IPS-18a (cell line): ENCODE measurements around the gene MAN1A2.

Source experiments
- H3K27ac ChIP-seq: one replicate; pipeline ENCODE4 v1.5.1; 2013; ENCODE audit warnings: low read length
- H3K27me3 ChIP-seq: one replicate; pipeline ENCODE4 v1.6.1; 2013; ENCODE audit warnings: mild to moderate bottlenecking, low read length; ENCODE audit not compliant: control insufficient read depth, insufficient read depth
- H3K36me3 ChIP-seq: one replicate; pipeline ENCODE4 v1.6.1; 2013; ENCODE audit warnings: low read depth, low read length; ENCODE audit not compliant: control insufficient read depth
- H3K4me1 ChIP-seq: one replicate; pipeline ENCODE4 v1.6.1; 2013; ENCODE audit warnings: low read depth, low read length; ENCODE audit not compliant: control insufficient read depth
- H3K4me3 ChIP-seq: one replicate; pipeline ENCODE4 v1.5.1; 2013; ENCODE audit warnings: low read length
- H3K9ac ChIP-seq: one replicate; pipeline ENCODE4 v1.6.1; 2013; ENCODE audit warnings: mild to moderate bottlenecking, low read length, moderate library complexity
- H3K9me3 ChIP-seq: one replicate; pipeline ENCODE4 v1.6.1; 2013; ENCODE audit warnings: low read depth, low read length; ENCODE audit not compliant: control insufficient read depth

Gene MAN1A2

GRCh38 chr1:117387060-117387633 is 19.9 kb downstream of the MAN1A2 start:
- no peak overlapping the region for H3K9ac ChIP-seq
- H3K4me1 ChIP-seq: no peaks in the 10 kb centered on the region
- H3K9me3 ChIP-seq: peaks cover 3% of the 10 kb centered on the region
- no peak overlapping the region for H3K4me3 ChIP-seq
- no peak overlapping the region for H3K27ac ChIP-seq
- no peaks in the 10 kb centered on the region for H3K27me3 ChIP-seq
- H3K36me3 ChIP-seq: no peaks in the 10 kb centered on the region

DNA sequence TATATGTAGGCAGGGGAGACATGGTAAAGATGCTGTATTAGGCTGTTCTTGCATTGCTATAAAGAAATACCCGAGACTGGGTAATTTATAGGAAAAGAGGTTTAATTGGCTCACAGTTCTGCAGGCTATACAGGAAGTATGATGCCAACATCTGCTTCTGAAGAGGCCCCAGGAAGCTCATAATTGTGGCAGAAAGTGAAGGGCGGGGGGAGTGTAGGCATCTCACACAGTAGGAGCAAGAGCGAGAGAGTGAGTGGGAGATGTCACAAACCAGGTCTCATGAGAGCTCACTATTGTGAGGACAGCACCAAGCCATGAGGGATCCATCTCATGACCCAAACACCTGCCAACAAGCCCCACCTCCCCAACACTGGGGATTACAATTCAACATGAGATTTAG is 21.1 kb downstream of the MAN1A2 start:
- Histone ChIP-seq H3K27me3 (no peaks in the 10 kb centered on the region), H3K9ac (no peak overlapping the region), H3K36me3 (no peaks in the 10 kb centered on the region), H3K4me1 (no peaks in the 10 kb centered on the region), H3K9me3 (peaks cover 3% of the 10 kb centered on the region), H3K27ac (no peak overlapping the region), H3K4me3 (no peak overlapping the region)

GRCh38 chr1:117389284-117389683 is 22.0 kb downstream of the MAN1A2 start:
- H3K9ac ChIP-seq: no peak overlapping the region
- H3K27ac ChIP-seq: no peak overlapping the region
- H3K36me3 ChIP-seq: no peaks in the 10 kb centered on the region
- no peaks in the 10 kb centered on the region for H3K27me3 ChIP-seq
- H3K4me1 ChIP-seq: no peaks in the 10 kb centered on the region
- H3K4me3 ChIP-seq: no peak overlapping the region
- no peaks in the 10 kb centered on the region for H3K9me3 ChIP-seq

- H3K9ac ChIP-seq: no peak overlapping the region
- H3K27me3 ChIP-seq: no peaks in the 10 kb centered on the region
- H3K4me3 ChIP-seq: no peak overlapping the region
- H3K27ac ChIP-seq: no peak overlapping the region
- no peaks in the 10 kb centered on the region for H3K4me1 ChIP-seq
- no peaks in the 10 kb centered on the region for H3K36me3 ChIP-seq
- H3K9me3 ChIP-seq: no peaks in the 10 kb centered on the region
Observed at GRCh38 chr1:117389779-117390178, 22.5 kb downstream of the MAN1A2 start.

GRCh38 chr1:117392771-117393170 is 25.5 kb downstream of the MAN1A2 start:
- no peaks in the 10 kb centered on the region for H3K36me3 ChIP-seq
- no peaks in the 10 kb centered on the region for H3K9me3 ChIP-seq
- H3K27ac ChIP-seq: no peak overlapping the region
- no peak overlapping the region for H3K4me3 ChIP-seq
- H3K4me1 ChIP-seq: no peaks in the 10 kb centered on the region
- H3K27me3 ChIP-seq: no peaks in the 10 kb centered on the region
- H3K9ac ChIP-seq: no peak overlapping the region

- H3K36me3 ChIP-seq: no peaks in the 10 kb centered on the region
- no peak overlapping the region for H3K27ac ChIP-seq
- H3K27me3 ChIP-seq: no peaks in the 10 kb centered on the region
- H3K4me1 ChIP-seq: no peaks in the 10 kb centered on the region
- H3K4me3 ChIP-seq: no peak overlapping the region
- no peaks in the 10 kb centered on the region for H3K9me3 ChIP-seq
- no peak overlapping the region for H3K9ac ChIP-seq
Observed at GRCh38 chr1:117396074-117396473, 28.8 kb downstream of the MAN1A2 start.

GRCh38 chr1:117396636-117397035 is 29.4 kb downstream of the MAN1A2 start:
- no peaks in the 10 kb centered on the region for H3K4me1 ChIP-seq
- no peak overlapping the region for H3K4me3 ChIP-seq
- H3K27me3 ChIP-seq: no peaks in the 10 kb centered on the region
- no peak overlapping the region for H3K9ac ChIP-seq
- H3K27ac ChIP-seq: no peak overlapping the region
- no peaks in the 10 kb centered on the region for H3K9me3 ChIP-seq
- no peaks in the 10 kb centered on the region for H3K36me3 ChIP-seq

DNA sequence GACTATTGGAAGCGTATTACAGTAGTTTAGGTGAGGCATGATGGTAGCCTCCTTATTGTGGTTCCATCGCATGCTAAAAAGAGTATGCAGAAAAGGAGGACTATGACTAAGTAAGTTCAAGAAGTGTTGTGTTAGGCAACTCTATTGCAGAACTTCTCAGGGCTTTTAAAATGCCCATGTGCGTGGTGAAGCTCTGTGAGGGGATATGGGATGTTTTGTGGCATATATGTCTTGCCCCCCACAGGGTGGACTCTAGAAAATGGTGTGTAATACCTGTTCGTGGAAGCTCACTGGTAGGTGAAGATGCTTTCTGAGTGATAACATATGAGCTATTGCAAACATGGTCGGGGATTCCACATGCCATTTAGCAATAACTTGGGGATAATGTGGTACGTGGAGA is 31.7 kb downstream of the MAN1A2 start:
- H3K4me1 ChIP-seq: no peaks in the 10 kb centered on the region
- H3K9ac ChIP-seq: no peak overlapping the region
- H3K27ac ChIP-seq: no peak overlapping the region
- H3K36me3 ChIP-seq: no peaks in the 10 kb centered on the region
- no peaks in the 10 kb centered on the region for H3K27me3 ChIP-seq
- peaks cover 4% of the 10 kb centered on the region for H3K9me3 ChIP-seq
- no peak overlapping the region for H3K4me3 ChIP-seq

DNA sequence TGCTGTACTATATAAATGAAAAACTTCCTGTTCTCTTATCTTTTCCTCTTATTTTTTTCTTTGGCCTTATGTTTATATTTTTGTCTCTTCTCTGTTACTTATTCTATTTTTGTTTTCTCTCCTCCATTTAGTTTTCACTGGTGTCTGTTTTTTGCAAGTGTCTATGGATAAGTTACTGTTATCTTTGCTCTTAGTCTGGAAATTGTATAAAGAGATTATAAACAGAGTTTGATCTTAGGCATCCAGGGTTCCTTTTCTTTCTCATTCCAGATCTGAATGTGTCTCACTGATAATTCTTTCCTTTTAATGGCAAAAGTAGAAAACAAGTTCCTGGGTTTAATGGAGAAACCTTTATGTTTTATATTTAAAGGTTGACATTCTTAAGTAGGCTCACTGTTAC is 34.5 kb downstream of the MAN1A2 start:
- no peak overlapping the region for H3K27ac ChIP-seq
- no peaks in the 10 kb centered on the region for H3K27me3 ChIP-seq
- no peak overlapping the region for H3K4me3 ChIP-seq
- H3K36me3 ChIP-seq: no peaks in the 10 kb centered on the region
- H3K9ac ChIP-seq: no peak overlapping the region
- peaks cover 4% of the 10 kb centered on the region for H3K9me3 ChIP-seq
- H3K4me1 ChIP-seq: no peaks in the 10 kb centered on the region

- H3K9ac ChIP-seq: no peak overlapping the region
- H3K4me3 ChIP-seq: no peak overlapping the region
- peaks cover 4% of the 10 kb centered on the region for H3K9me3 ChIP-seq
- H3K4me1 ChIP-seq: no peaks in the 10 kb centered on the region
- H3K36me3 ChIP-seq: no peaks in the 10 kb centered on the region
- no peak overlapping the region for H3K27ac ChIP-seq
- H3K27me3 ChIP-seq: no peaks in the 10 kb centered on the region
Observed at GRCh38 chr1:117403597-117403996, 36.3 kb downstream of the MAN1A2 start.

DNA sequence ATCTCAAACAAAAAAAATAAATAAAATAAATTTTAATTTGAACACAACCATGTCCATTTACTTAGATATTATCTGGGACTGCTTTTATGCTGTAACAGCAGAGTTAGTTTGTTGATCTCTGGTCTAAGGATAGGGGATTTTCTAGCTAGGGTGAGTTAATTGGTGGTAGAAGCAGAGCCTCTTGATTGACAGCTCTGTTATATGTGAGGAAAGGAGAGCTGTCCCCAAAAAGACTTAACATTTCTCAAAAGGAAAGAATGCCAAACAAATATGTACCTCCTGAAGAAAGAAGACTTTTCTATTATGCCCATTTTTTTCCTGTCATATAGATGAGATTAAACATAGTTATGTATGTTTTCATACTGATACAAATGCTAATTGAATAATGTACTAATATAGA is 37.8 kb downstream of the MAN1A2 start:
- Histone ChIP-seq H3K9me3 (peaks cover 4% of the 10 kb centered on the region), H3K4me1 (no peaks in the 10 kb centered on the region)

GRCh38 chr1:117412472-117412871 is 45.2 kb downstream of the MAN1A2 start:
- no peaks in the 10 kb centered on the region for H3K36me3 ChIP-seq
- H3K9me3 ChIP-seq: no peaks in the 10 kb centered on the region
- H3K4me1 ChIP-seq: peaks cover 6% of the 10 kb centered on the region
- H3K27ac ChIP-seq: no peak overlapping the region
- no peaks in the 10 kb centered on the region for H3K27me3 ChIP-seq
- H3K4me3 ChIP-seq: no peak overlapping the region
- H3K9ac ChIP-seq: no peak overlapping the region

More for the DNA sequence above, 37.8 kb downstream of the MAN1A2 start:
- H3K4me3 ChIP-seq: no peak overlapping the region
- no peak overlapping the region for H3K27ac ChIP-seq
- no peak overlapping the region for H3K9ac ChIP-seq
- H3K27me3 ChIP-seq: no peaks in the 10 kb centered on the region
- no peaks in the 10 kb centered on the region for H3K36me3 ChIP-seq
